Measurements from ENCODE around the gene PTPMT1.

- TF ChIP-seq CTCF (IDR thresholded peaks at IDR 0.05) (no peak), POLR2A (IDR thresholded peaks at IDR 0.05) (no peak)
Observed at GRCh38 chr11:47564933-47565339, 463 bp upstream of the PTPMT1 start.

Measured in body of pancreas (tissue), 4 donors.